Fibroblast of skin of left quadriceps (primary cell): ENCODE data around the gene RGS9BP.
"Not testable (repeated sequence)": the region's sequence is repeated elsewhere in the genome, so short reads cannot be mapped to it uniquely, and the experiment has no call there.

Experiments
- DNase-seq, 2 experiments: peaks; one replicate each; pipeline ENCODE4 v3.0.0-alpha.2; 2013; ENCODE audit warnings: low read depth in 2 of 2

Gene RGS9BP

DNA sequence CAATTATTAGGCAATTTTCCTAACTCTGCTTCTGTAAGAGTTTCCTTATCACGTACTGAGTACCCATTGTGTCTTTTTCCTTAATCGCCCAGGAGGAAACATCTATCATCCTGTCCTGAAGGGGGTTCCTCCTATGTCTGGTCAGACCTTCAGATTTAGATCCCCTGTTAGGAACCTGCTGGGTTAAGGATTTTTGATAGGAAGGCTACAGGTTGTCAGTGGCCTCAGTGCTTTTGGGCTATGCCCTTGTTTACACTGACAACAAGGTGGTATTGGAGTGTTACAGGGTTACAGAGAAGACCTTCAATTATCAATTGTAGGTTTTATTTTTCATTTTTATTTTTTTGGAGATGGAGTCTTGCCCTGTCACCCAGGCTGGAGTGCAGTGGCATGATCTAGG lies 19.2 kb downstream of the RGS9BP start:
- not testable (repeated sequence) for DNase-seq

DNA sequence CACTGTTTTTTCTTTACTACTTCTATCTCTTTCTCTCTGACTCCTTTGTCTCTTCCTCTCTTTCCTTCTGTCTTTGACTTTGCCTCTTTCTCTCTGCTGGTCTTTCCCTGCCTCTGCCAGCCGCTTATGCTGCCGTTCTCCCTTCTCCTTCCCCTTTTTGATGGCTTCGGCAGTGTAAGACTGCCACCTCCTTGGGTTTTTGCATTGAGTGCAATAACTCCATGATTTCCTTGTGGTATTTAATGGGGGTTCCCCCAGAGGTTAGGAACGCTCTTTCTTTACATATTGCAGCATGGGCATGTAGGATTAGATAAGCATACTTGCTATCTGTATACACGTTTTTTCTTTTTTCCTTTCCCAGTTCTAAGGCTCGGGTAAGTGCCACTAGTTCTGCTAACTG lies 19.9 kb downstream of the RGS9BP start:
- not testable (repeated sequence) for DNase-seq

DNA sequence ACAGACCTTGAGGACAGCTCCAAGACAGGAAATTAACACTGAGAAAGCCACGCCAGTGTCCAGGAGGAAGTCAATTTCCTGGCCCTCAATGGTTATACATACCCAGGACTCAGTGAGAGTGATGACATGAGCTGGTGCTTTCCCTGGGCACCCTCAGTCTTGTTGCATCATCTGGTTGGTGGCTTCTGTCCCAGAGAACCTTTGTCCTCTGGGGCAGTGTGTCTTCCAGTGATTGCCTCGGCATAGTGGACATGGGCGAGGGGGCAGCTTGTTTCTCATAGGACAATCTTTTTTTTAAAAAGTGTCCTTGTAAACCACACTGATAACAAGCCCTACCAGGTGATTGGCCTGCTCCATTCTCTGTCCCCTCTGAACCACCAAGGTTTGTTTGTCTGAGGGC lies 21.1 kb downstream of the RGS9BP start:
- DNase-seq: not testable (repeated sequence)

DNA sequence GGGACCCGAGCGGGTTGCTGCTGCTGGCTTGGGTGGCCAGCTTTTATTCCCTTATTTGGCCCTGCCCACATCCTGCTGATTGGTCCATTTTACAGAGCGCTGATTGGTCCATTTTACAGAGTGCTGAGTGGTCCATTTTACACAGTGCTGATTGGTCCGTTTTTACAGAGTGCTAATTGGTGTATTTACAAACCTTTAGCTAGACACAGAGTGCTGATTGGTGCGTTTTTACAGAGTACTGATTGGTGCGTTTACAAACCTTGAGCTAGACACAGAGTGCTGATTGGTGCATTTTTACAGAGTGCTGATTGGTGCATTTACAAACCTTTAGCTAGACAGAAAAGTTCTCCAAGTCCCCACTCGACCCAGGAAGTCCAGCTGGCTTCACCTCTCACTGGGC lies 24.5 kb downstream of the RGS9BP start:
- not testable (repeated sequence) for DNase-seq

DNA sequence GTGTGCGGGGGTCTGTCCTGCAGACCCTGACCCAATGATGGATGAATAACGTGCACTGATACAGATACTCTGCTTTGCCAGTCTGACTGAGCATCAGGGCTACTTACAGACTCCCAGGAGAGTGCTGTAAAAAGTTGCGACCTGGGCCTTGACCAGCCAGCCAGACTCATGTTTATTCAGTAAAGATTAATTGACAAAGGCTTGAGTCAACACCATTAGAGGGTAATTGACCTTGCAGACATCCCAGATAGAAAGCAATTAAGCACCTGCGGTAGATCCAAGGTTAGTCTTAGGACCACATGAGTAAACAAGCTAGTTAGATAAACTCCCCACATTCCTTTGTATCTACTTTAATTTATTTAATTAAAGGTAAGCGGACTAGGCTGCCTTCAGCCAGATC lies 26.4 kb downstream of the RGS9BP start:
- no peak for DNase-seq

DNA sequence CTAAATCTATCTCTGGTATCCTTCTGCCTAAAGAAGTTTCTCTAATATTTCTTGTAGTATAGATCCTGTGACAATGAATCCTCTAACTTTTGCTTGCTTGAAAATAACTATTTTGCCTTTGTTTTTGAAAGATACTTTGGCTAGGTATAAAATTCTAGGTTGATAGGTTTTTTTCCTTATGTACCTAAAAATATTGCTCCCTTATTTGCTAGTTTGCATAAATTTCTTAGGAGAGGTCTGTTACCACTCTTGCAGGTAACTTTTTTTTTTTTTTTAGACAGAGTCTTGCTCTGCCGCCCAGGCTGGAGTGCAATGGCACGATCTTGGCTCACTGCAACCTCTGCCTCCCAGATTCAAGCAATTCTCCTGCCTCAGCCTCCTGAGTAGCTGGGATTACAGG lies 28.4 kb downstream of the RGS9BP start:
- DNase-seq: not testable (repeated sequence)

DNA sequence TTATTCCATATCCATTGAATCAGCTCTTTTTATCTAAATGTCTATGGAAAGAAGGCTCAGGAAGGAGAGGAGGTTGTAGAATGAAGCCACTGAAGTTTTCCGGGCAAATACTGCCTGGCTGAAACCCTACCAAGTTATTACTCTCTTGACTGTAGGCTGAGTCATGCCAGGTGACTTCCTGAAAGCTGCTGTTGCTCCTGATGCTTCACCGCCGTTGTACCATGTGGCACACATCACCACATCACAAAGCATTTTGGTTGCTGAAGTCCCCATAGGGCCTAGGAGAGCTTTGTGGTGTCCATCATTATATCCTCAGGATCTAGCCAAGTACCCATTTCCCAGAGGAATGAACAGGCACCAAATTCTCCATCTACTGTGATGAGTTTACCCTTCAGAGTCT lies 32.8 kb downstream of the RGS9BP start:
- DNase-seq: no peak

DNA sequence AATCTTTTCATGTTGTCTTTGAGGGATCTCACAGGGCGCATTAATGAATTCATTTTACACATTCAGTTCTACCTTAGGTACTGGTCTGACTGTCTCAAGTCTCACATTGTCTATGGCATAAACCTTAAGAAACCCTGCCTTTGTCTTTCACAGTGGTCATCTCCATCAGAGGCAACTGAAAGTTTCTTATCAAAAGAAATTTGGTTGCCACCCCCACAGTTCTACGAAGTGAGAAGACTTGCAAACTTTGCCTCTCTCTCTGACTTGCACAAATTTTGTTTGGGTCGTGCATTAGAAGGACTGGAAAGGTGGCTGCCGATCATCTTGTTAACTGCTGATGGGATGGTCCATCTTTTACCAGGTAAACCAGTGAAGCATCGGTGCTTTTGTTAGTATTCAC lies 33.4 kb downstream of the RGS9BP start:
- no peak for DNase-seq

DNA sequence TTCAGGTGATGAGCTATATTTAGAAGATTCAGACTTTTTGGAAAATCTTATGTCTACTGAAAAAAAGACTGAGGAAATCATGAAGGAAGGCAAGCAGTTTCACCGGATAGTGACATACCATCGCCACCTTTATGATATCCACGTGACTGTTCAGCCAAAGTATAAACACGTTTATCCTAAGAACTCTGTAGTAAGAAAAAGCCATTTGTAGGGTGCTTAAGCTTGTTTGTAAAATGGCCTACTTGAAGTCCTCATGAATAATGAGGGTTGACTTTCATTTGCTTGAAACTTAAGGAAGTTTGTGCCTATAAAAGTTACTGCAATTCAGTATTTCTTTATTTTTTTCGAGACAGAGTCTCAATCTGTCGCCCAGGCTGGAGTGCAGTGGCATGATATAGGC lies 36.1 kb downstream of the RGS9BP start:
- no peak for DNase-seq

DNA sequence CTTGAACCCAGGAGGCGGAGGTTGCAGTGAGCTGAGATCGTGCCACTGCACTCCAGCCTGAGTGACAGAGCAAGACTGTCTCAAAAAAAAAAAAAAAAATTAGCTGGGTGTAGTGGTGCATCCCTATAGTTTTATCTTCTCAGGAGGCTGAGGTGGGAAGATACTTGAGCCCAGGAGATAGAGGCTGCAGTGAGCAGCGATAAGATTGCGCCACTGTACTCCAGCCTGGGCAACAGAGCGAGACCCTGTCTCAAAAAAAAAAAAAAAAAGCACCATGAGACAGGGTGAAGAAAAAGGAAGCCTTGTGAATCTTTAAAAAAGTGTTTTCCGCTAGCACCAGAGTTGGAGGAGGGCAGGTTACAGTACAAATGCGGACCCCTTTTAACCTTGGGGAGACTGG lies 40.6 kb downstream of the RGS9BP start:
- not testable (repeated sequence) for DNase-seq

DNA sequence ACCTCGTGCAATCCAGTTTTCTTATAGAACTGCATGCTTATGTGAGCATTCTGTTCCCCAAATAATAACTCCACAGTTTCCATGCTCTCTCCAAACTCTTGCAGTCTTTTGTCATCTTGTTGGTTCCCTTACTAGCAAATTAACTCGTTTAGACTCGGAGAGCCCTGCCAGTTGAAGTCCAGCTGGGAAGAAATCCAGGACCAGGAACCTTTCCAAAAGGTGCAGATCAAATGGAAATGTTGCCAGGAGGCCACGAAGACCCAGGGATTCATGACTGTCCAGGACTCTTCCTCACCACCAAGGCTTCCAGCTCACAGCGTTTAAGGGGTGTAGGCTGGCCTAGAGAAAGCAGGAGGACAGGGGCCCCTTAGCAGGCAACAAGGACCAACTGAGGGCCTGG lies 41.8 kb downstream of the RGS9BP start:
- no peak for DNase-seq

DNA sequence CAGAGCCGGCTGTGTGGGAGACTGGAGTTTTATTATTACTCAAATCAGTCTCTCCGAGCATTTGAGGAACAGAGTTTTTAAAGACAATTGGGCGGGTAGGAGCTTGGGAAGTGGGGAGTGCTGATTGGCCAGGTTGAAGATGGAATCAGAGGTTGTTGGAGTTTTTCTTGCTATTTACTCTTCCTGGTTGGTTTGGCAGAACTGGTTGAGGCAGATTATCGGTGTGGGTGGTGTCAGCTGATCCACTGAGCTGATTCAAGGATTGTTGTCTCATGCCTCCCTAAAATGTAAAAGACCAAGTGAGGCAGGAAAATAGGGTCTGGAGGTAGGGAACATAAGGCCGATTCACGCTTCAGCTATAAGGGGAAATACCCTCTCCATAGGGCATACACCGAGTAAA lies 42.6 kb downstream of the RGS9BP start:
- no peak for DNase-seq

DNA sequence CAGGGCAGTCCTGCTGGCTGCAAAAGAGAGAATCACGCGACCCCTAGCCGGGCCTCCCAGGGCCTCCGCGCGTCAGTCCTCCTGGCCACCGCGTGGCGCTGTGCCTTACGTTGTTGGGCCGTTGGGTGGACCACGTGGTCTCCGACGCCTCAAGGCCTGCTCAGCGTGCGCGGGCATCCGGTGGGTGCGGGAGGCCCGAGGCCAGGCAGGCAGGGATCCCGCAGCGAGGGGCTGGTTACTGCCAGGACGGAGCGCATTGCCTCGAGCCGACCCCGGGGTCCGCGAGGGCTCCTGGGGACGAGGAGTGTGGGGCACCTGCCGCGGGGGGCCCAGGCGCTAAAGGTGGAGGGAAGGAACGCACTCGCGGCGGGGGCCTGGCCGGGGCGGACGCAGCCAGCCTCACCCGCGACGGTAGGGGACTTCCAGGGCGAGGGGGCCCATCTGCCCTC lies 44.0 kb downstream of the RGS9BP start, which contains the start of gene TDRD12:
TDRD12 (plus strand) TSS at position 157 of the 449 bp plus-strand sequence. CDS start 306 bp downstream, outside the sequence.
- no peak for DNase-seq

DNA sequence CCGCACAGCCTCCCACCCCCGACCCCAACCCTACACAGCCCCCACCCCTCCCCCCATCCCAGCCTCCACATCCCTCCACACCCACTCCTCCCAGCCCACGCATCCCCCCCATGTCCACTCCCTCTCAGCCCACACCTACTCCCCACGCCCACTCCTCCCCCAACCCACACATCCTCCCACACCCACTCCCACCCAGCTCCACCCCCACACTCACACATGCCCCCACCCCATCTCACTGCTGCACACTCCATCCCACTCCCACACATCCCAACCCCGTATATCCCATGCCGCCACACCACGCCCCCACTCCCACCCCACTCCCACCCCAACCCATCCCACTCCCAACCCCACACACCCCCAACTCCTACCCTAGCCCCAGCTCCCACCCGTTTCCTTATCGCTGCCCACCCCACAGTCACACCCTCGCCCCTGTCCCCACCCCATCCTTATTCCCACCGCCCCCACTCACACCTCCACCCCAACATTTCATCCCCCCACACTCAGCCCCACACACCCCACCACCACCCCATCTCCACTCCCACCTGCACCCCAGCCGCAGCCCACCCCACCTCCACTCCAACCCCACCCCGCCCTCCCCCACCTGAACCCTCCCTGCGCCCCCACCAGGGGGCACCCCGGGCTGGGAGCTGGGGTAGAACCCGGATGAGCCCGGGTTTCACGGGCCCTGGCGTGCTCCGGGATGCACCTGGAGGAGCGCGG lies 44.7 kb downstream of the RGS9BP start:
- no peak for DNase-seq

DNA sequence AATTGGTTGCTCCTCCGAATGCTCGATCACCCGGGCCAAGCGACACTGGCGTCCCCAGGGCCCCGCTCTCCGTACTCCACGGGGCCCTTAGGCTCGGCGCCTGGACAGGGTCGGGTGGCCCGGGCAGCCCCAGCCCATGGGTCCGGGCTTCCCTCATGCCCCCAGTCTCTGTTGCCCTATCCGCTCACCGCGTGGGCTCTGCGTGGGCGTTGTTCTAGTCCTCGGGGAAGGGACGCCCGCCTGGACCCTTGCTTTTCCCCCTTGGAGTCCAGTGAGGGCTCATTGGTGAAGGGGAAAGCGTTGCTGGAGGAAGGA lies 45.2 kb downstream of the RGS9BP start:
- DNase-seq: no peak
